ENCODE data around the gene MTRF1.

- TF ChIP-seq, protein P1, sequence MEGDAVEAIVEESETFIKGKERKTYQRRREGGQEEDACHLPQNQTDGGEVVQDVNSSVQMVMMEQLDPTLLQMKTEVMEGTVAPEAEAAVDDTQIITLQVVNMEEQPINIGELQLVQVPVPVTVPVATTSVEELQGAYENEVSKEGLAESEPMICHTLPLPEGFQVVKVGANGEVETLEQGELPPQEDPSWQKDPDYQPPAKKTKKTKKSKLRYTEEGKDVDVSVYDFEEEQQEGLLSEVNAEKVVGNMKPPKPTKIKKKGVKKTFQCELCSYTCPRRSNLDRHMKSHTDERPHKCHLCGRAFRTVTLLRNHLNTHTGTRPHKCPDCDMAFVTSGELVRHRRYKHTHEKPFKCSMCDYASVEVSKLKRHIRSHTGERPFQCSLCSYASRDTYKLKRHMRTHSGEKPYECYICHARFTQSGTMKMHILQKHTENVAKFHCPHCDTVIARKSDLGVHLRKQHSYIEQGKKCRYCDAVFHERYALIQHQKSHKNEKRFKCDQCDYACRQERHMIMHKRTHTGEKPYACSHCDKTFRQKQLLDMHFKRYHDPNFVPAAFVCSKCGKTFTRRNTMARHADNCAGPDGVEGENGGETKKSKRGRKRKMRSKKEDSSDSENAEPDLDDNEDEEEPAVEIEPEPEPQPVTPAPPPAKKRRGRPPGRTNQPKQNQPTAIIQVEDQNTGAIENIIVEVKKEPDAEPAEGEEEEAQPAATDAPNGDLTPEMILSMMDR (IDR thresholded peaks at IDR 0.05), result no peak
- no peak for TF ChIP-seq POLR2A (IDR thresholded peaks at IDR 0.05)
Measured at GRCh38 chr13:41291246-41291645, 27.9 kb upstream of the MTRF1 start.
